ELR (cell line): ENCODE results near the gene DPY19L3.
"Not testable (repeated sequence)": the region's sequence is repeated elsewhere in the genome, so short reads cannot be mapped to it uniquely, and the experiment has no call there.

Experiments used
- DNase-seq: peaks from one replicate; pipeline ENCODE4 v3.0.0-alpha.2; 2015; ENCODE audit warnings: low read depth

DPY19L3 gene

DNA sequence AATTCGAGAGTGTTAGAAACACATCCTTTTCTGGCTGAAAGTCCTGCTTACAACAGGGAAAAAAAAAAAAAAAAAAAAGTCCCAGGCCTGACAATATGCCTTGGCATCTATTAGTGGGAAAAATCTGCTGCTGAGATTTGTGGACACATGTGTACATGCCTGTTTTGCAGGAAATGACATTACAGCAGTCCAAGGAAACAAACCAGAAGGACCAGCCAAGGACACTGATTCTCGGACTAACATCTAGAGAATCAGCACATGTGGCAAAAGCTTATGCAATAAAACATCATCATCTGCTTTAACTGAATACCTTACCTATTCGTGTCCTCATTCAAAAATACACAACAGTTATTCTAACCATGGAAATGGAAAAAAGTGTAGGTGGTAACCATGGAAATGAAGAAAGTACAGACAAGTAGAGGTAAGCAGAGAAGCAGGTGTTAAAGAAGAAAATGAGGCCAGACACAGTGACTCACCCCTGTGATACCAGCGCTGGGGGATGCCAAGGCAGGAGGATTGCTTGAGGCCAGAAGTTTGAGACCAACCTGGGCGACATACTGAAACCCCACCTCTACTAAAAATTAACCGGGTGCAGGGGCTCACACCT is 9.4 kb upstream of the DPY19L3 start:
- DNase-seq = no peak

DNA sequence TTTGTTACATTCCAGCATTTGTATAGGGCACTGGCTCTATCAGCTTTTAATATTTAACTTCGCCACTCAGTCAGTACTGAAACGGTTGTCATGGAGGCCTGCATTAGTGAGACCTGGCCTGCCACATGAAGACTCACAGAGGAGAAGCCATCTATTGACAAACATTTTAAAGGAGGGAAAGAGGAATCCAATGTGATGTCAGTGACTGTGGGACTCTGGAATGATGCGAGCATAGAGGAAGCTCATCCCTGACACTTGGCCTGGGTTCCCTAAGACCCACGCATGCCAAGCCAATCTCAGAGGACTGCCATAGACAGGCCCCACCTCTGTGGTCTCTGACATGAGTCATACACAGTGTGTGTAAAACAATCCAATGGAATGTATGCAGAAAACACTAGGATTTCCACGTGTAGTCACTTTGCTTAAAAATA is 7.9 kb upstream of the DPY19L3 start:
- peak; percentile 79 for DNase-seq

DNA sequence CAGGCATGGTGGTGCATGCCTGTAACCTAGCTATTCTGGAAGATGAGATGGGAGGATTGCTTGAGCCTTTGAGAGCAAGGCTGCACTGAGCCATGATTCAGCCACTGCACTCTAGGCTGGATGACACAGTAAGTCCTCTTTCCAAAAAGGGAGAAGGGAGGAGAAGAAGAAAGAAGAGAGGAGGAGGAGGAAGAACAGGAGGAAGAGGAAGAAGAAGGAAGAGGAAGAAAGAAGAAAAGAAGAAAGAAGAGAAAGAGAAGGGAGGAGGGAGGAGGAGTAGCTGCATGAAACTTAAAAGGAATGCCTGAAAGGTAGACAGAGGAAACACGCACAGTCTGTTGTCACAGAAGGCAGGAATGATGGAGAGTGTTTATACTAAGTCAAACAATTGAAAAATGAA is 3.6 kb upstream of the DPY19L3 start:
- DNase-seq = no peak

GRCh38 chr19:32403291-32403995 is 2.1 kb upstream of the DPY19L3 start:
- DNase-seq = no peak

DNA sequence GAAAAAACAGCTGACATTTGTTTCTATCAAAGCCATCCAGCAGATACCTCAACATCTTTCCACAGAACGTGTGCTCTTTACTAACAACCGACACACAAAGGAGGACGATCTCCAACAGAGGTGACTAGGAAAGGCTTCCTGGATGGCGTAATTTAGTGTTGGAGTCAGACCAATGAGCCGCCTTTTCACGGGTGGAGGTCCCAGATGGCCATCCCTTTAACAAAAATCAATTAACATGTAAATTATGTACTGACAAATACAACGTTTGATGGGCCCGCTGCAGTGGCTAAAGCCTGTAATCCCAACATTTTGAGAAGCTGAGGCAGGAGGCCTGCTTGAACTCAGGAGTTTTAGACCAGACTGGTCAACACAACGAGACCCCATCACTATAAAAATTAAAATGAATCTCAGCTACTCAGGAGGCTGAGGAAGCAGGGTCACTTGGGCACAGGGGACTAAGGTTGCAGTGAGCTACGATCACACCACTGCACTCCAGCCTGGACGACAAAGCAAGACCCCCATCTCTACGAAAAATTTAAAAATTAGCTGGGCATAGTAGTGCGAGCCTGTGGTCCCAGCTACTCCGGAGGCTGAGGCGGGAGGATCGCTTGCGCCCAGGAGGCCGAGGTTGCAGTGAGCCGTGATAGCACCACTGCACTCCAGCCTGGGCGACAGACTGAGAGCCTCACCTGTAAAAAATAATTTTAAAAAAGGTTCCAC is 1.2 kb upstream of the DPY19L3 start:
- DNase-seq = peak; percentile 3

- peak; percentile 50 for DNase-seq
These were observed 588 bp upstream of the DPY19L3 start for GRCh38 chr19:32404933-32405430.

- peak; percentile 15 for DNase-seq
These were observed 812 bp downstream of the DPY19L3 start for GRCh38 chr19:32406161-32407003.

DNA sequence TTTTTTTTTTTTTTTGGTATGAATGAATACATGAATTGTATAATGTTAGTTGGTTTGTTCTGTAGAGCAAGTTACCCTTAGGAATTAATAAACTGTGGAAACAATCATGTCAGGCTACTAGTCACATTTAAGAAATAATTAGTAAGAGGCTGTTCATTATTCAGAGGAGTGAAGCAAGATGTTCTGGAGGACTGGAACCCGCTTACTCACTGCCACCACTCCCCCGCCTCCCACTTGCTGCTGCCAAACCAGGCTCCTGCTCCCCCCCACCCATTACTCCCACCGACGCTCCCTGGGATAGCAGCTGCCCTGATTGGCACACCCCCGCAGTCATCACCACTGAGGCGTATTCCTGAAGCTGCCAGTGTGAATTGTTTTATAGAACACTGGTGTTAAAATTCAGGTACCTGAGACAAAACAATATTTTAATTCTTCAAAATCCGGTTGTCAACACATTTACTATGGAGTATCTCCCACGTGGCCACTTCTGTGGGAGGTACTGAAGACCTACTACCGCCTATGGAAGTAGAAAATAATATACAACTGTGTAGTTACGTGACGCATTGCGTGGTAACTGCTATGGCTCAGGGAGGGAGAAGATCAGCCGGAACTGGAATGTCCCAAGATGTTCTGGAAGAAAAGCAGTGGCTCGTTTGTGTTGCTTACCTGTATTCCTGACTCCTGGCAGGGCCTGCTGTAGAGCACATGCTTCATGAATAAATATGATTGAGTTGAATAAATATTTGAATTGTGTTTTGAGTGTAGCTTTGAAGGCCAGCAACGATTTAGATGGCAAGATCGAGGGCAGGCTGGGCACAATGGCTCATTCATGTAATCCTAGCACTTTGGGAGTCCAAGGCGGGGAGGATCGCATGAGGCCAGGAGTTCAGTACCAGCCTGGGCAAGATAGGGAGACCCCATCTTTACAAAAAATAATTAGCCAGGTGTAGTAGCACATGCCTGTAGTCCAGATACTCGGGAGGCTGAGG is 1.7 kb downstream of the DPY19L3 start:
- DNase-seq = peak; percentile 17

- no peak for DNase-seq
These were observed 9.7 kb downstream of the DPY19L3 start for GRCh38 chr19:32415246-32415645.

DNA sequence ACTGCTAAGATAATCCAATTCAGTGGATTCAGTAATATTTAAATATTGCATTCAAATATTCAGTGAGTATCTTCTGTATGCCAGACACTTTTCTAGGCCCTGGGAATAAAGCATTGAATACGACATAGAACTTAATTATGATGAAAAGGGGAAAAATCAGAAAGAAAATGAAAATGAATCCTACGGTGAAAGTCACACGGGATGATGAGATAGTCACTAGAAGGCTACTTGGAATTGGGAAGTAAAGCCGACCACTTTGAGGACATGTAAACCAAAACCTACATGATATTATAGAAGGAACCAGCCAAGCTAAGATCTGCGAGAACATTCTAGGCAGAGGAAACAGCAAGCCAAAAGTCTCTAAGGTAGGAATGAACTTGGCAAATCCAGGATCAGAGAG is 10.1 kb downstream of the DPY19L3 start:
- DNase-seq = no peak

- no peak for DNase-seq
These were observed 11.3 kb downstream of the DPY19L3 start for GRCh38 chr19:32416749-32417456.

- DNase-seq = no peak
These were observed 12.6 kb downstream of the DPY19L3 start for GRCh38 chr19:32418155-32418554.

DNA sequence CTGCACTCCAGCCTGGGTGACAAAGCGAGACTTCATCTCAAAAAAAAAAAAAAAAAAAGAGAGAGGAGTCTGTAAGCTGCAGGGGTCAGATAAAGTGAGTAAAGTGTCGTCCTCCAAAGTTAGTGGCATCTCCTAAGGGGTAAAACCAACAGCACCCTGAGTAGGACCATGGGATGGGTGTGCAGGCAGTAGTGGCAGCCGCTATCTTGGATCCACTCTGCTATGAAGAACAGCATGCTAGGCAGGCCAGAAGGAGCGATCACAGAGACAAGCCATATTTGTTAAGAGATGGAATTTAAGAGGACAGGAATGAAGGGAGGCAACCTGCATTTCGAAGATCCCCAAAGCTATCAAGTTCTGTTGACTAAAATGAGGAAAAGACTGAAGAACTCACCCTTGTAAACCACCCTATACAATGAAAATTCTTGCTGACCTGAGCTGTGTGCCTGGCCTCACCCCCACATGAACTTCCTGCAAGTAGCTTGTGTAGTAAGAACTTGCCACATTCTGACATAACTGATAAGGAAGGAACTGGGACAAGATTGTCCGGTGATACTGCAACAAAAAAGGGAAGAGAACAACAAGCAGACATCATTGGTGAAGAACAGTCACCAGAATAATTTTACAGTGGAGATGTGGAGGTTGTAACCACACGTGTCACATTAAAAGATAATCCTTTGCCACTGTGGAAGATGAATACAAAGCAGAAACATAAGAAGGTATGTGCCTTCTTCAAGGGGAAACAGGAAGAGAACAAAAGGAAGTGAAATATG is 16.2 kb downstream of the DPY19L3 start:
- no peak for DNase-seq

DNA sequence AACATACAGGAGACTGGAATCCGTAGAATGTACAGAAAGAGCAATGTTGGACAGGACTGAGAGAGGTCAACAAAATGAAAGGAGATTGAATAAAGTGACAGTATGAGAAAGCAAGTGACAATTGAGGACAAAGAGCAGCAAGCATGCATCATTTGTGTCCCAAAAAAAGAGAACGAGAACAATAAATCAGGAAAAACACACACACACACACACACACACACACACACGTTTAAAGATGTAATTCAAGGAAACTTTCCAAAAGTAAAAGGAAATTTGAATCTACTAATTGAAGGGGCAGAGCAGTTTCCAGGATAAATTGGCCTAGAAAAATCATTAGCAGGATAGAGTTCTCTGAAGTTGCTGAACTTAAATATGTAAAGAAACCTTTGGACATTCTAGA is 16.9 kb downstream of the DPY19L3 start:
- no peak for DNase-seq

- DNase-seq = not testable (repeated sequence)
These were observed 18.4 kb downstream of the DPY19L3 start for GRCh38 chr19:32423944-32424343.

DNA sequence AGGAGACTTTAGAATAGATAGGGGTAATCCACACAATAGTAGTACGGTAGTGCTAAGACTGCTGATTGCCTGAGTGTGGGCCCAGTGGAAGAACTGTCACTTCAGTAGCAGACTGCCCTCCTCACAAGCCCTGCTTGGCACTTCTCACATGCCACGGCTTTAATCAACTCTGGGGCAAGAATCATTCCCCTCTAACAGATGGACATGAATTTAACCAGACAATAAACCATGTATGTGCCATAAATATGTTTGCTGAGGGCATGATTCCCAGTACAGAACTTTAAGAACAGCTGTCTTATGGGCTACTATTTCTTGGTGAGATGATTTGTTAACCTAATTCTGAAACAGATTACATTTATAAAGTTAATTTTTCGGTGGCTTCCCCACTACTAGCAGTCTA is 22.0 kb downstream of the DPY19L3 start:
- DNase-seq = no peak

DNA sequence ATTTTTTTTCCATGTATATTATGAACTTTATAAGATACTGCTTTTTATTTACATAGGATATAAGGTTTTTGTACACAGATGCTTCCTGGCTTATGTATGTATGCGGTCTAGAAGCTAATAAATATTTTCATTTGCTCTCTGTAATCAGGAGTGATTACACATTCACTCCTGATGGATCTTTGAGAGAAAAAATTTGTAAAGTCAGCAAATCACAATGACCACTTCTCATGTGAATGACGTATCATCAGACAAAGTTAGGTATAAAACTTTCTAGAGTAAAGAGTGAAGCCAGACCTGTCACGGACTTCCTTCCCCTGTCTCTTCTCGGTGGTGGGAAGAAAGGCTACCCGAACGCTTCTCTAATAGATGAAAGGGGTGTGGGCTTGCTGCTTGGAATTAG is 31.1 kb downstream of the DPY19L3 start:
- DNase-seq = no peak

GRCh38 chr19:32437096-32437495 is 31.5 kb downstream of the DPY19L3 start:
- DNase-seq = no peak

- DNase-seq = no peak
These were observed 33.2 kb downstream of the DPY19L3 start for GRCh38 chr19:32438751-32439150.
